Eye (tissue), 1 donor: ENCODE results near the gene VAMP8.
"Not testable (repeated sequence)": the region's sequence is repeated elsewhere in the genome, so short reads cannot be mapped to it uniquely, and the experiment has no call there.

Source experiments
- DNase-seq: peaks from one replicate; pipeline ENCODE4 v3.0.0-alpha.2; 2015

Gene VAMP8

DNA sequence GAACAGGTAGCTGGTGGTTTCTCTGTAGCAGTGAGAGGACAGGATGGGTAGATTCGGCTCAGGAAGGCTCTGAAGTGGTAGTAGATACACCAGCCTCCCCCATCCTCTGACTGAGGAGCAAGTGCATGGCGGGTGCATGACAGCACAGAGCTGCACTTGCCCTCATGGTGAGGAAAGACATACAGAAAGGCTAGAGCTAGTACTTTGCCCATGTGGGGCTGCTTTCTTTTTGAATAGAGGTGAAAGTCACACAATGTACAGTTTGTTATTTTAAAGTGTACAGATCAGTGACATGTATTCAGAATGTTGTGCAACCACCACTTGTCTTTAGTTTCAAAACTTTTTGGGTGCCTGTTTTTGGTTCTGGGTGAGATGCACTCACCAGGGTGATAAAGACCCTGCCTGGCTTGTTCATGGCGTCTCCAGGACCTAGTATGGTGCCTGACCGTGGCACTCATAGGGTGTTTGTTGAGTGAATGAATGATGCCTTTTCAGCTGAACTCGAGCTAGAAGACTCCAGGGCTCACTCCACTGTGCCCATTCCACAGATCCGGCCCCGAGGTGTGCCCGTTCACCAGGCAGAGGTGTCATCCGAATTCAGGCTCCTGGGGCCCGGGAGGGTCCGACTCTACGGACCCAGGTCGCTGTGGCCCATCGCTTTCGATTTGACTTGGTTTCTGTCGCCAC lies 6.4 kb downstream of the VAMP8 start:
- DNase-seq, result no peak

DNA sequence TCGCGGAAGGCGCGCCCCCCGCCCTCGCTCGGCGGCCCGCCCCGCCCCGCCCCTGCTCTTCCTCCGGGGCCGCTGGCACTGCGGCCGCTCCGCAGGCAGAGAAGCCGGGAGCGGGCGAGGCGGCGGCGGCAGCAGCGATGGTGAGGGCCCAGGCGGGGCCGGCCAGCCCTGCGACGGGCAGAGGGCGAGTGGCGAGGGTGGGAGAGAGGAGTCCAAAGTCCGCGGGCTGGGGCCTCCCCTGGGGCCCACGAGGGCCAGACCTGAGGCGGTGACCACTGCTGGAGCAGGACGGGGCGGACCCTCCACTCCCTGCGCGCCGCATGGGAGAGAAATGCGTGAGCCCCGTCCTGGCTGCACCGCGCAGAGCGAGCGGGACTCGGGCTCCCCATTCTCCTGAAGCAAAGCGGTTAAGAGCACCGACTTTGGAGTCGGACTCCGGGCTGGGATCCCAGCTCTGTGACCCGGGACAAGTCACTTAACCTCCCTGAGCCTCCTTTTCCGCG lies 7.0 kb downstream of the VAMP8 start, which contains the start of gene VAMP5:
Gene VAMP5 (plus strand): TSS at position 78 of the 503 bp plus-strand sequence. CDS start 60 bp downstream, at position 138.
- DNase-seq, result peak; percentile 50

DNA sequence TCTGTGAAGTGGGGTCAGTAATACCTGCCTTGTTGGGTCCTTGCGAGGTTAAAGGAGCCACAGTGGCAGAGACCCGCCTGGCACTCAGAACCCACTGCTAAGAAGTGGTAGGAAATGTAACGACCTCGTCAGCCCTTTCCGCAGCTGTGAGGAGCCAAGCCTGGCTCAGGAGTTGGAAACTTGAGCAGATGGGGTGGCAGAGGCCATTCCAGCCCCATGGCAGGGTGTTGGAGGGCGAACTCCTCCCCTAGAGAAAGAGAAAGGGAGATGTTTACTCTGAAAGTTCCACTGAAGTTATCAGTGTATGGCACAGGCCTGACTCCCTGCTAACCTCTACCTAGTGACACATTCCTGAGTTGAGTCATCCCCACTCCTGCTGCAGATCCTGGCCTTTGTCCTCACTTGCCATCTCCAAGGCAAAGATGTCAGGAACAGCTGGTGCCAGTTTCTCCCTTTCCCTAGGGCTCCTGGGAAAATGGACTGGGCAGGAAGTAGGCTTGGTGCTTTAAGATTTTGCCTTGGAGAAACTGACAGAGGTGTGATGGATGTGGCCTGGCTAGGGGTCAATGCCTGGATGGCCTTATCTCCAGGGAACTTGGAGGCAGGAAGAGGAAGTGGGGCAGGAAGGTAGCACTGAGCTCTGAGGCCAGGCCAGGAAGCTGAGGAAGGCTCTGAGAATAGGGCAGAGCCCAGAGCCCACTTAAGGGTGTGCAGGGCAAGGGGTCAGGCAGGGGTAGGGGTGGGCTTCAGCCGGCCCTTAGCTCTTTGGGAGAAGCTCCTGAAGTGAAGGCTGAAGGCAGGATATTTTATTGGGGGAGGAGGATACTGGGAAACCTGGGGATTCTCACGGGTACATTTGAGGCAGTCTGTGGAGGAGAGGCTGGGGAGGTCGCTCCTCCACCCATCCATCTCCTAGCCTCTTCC lies 7.7 kb downstream of the VAMP8 start:
- peak; percentile 45 for DNase-seq

DNA sequence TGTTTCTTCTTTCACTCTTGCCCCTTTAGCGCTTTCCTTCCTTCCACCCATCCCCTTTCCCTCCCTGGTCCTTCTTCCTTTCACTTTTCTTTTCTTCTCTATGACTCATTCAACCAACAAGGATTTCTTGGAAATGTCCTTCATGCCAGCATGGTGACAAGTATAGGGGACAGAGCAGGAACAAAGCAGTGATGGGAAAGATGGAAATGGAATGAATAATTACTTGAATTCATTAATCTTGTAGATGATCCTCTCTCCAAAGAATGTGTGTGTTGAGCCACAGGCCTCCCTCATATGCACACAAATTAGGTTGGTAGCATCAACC lies 8.4 kb downstream of the VAMP8 start:
- no peak for DNase-seq

DNA sequence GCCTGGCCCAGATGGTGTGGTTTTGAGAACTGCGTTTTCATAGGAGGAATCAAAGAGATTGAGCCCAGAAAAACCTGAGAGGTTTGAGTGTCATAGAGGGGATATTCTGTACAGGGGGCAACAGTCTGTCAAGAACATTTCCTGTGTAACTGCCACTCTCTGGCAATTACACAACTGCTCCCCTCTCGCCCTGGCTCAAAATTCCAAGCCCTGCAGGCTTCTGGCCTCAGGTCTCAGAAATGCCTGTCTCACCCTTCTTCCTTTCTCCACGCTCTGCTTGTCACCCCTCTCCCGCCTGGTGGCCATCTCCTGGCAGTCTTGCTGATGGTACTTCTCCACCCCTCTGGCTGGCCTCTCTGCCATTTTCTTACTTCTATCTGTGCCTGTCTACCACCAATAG lies 10.8 kb downstream of the VAMP8 start:
- DNase-seq, result no peak

DNA sequence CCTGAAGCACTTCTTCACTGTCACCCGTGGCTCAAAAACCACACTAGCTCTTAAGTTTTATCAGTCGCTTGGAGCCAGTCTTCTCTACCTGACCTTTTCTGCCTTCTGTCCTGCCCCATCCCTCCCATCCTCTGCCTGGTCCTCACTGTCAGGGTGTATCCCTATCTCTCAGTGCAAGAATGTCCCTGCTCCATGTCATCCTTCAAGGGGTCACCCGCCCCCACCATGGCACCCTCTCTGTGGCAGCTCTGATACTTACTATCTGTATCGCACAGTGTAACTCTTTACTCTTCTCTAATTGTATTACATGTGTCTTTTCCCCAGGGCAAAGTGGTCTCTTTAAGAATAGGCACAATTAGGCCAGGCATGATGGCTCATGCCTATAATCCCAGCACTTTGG lies 11.3 kb downstream of the VAMP8 start:
- no peak for DNase-seq

DNA sequence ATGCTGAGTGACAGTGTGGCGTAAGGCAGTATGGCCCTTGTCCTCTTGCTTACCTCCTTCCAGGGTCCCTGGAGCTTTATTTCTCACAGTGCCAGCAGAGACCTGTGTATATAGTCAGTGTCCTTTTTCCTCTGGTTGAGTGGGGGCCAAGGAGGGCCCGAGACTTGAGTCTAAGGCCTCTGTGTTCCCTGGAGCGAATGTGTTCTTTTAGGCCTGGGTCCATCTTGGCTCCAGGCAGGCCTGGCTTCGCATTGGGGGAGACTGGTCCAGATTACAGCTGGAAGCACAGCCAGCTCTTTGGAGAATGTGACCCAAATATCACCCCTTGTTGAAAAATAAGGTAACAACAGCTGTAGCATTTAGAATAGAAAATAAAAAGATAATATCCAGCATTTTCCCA lies 11.8 kb downstream of the VAMP8 start:
- DNase-seq, result no peak

DNA sequence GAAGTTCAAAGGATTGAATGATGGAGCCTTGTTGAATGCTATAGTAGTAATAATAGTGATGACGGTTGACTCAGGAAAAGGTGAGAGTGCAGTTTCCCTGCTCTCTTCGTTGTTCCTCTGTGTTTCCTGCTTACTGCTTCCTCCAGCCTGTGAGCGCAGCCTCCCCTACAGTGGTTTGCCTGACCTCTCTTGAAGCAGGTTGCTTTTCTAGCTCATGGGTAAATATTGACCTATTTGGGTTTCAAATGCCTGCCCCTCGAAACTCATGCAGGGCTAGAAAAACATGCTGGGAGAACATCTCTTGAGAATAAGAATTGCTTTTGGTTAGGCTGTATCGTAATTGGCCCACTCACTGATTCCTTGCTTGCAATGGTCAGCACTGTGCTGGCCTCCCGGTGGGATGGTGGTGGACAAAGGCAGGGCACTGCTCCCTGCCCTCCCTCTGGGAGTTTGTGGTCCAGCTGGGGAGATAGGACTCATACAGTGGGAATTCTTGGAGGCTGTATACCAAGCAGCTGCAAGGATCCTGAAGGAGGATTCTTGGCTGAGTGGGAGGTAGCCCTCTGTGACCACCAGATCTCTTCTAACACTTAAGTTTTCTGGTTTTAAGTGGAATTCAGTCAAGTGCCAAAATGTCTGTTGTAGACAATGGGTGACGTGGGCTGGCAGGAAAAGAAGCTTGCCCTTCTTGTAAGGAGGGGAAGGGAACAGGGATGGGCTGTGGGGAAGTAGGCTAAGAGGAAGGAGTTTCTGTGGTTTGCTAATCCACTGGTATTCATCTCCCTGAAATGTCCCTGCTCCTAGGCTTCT lies 12.8 kb downstream of the VAMP8 start:
- no peak for DNase-seq

DNA sequence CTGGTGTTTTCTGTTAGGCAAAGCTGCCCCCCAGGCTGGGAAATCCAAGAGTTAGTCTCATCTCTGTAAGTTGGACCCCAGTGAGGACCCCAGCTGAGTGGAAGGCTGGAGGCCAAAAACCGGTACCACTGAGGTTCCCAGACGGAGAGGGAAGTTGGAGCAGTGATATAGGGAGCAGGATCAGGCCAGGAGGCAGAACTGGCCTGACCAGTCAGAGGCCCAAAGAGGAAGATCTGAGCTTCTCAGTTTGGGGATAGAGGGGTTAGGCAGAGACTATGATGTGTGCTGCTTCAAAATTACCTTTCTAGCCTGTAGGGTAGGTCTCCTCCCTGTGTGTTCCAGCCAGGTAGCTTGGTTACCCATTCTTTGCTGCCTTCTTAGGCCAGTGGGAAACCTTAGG lies 13.6 kb downstream of the VAMP8 start:
- no peak for DNase-seq

DNA sequence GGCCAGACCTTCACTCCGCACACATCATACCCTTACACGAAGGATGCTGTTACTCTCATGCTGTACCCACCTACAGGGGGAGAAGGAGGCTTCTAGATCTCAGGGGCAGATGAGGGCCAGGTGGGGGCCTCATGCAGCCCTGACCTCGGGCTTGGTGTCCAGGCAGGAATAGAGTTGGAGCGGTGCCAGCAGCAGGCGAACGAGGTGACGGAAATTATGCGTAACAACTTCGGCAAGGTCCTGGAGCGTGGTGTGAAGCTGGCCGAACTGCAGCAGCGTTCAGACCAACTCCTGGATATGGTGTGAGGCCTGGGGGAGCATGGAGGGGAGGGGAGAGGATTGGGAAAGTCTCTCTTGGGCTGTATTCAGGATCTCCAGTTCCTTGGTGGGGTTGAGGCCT lies 14.2 kb downstream of the VAMP8 start:
- no peak for DNase-seq

DNA sequence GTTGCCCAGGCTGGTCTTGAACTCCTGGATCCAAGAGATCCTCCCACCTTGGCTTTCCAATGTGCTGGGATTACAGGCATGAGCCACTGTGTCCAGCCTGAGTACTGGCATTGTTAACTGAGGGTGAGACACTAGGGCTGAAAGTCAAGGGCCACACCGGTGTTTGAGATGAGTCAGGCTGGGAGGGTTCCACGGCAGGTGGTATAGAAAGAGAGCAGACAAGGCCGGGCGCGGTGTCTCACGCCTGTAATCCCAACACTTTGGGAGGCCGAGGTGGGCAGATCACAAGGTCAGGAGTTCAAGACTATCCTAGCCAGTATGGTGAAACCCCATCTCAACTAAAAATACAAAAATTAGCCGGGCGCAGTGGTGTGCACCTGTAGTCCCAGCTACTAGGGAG lies 14.9 kb downstream of the VAMP8 start:
- not testable (repeated sequence) for DNase-seq

DNA sequence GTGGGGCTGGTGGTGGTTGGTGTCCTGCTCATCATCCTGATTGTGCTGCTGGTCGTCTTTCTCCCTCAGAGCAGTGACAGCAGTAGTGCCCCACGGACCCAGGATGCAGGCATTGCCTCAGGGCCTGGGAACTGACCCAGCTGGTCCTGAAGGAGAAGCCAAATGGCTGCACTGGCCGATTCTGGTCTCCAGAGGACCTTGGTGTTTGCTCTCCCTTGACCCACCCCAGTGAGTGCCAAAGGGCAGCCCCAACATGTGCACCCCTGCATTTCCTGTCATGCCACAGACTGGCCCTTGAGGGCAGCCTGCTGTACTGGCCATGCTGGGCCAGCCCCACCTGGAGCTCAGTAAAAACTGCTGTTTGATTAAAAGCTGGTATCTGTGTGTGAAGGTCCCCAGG lies 15.6 kb downstream of the VAMP8 start:
- no peak for DNase-seq

DNA sequence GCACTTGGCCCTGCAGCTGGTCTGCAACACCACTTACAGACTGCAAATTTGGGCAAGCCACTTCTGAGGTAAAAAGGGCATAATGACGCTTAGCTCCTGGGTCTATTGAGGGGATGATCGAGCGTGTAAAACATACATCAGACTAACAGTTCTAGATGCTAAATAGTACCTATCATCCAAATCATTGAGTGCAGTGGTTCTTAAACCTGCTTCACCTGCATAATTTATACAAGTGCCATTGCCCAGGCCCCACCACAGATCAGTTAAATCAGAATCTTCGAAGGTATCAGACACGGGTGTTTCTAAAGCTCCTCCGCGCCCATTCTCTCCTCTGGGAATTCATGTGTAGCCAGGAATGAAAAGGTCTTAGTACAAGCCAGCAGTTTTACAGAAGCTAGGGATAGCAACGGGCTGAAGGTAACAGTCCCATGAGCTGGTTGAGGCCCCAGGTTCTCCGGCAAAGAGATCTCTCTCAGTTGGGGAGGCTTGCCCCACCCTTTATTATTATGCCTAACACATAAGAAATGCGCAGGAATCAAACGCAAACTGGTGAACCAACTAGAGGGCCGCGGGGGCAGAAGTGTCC lies 17.4 kb downstream of the VAMP8 start:
- DNase-seq, result no peak

DNA sequence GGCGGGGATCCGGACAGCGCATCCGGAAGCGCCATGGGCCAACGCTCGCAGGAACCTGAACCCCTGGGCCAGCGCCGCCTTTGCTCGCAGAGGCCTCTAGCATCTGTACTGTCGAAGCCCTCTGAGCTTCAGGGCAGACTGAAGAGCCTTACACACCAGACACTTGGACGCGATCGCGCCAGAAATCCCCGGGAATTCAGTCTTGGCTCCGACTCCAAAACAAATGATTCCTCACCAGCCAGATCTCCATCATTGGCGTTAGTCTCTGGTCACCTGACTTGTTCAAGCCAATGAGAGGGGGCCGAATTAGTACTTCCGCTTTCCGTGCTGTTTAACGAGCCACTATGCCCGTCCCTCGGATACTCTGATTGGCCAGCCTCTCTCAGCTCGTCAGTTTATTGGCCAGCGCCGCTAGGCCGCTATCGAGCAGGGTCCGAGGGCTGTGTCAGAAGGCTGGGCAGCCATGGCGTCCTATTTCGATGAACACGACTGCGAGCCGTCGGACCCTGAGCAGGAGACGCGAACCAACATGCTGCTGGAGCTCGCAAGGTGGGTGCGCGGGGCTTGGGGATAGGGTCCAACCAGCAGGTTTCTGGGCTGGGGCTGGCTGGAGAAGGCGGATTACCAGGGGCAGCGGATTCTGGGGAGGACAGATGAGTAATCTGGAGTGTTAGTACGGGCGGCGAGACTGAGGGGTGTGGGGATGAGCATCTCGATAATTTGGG lies 18.1 kb downstream of the VAMP8 start, which contains the start of gene RNF181:
Gene RNF181 (plus strand): TSS at position 445 of the 725 bp plus-strand sequence. CDS start 19 bp downstream, at position 464.
- peak; percentile 99 for DNase-seq

DNA sequence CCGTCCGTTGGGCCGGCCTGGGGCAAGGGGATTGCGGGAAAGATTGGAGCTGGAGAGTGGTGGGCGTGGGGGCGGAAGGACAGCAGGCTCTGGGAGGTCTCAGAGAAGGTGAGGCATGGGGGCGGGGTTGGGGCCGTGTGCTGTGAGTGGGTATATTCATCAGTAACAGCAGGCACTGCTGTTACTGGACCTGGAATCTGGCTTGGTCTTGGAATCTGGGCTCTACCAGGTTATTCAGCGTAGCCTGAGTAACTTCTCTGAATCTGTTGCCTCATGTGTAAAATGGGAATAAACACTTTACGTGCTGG lies 18.6 kb downstream of the VAMP8 start:
- DNase-seq, result no peak

DNA sequence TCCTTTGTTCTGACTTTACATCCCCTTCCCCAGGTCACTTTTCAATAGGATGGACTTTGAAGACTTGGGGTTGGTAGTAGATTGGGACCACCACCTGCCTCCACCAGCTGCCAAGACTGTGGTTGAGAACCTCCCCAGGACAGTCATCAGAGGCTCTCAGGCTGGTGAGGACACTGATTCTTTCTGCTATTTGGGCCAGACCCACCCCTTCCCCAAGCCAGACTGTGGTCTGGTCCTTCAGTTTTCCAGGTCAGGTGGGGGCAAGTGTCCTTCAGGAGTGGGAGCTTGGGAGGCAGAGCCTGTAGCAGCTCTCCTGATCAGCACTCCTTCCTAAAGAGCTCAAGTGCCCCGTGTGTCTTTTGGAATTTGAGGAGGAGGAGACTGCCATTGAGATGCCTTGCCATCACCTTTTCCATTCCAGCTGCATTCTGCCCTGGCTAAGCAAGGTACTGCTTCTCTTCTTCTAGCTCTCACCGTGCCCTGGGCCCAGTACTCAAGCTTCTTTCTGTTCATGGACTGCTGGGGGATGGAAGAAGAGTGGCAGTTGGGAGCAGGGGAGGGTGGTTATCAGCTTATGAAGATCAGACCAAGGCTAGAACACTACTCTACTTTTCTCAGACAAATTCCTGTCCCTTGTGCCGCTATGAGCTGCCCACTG lies 19.2 kb downstream of the VAMP8 start:
- no peak for DNase-seq

DNA sequence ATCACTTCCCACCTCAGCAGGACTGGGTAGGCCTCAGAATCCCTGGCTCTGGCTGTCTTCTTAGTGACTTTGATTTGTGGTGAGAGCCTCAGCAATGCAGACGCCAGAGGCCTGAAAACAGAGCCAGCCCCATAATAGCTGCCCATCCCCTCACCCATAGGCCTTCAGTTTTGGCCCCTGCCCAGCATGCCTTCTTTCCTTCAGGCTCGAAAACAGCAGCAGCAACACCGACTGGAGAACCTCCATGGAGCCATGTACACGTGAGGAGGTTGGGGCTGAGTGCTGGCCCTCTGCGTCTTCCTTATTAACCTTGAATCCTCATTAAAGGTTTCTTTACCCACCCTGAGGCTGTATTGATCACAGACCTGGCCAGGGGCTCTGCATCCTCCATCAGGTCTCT lies 19.9 kb downstream of the VAMP8 start:
- no peak for DNase-seq

DNA sequence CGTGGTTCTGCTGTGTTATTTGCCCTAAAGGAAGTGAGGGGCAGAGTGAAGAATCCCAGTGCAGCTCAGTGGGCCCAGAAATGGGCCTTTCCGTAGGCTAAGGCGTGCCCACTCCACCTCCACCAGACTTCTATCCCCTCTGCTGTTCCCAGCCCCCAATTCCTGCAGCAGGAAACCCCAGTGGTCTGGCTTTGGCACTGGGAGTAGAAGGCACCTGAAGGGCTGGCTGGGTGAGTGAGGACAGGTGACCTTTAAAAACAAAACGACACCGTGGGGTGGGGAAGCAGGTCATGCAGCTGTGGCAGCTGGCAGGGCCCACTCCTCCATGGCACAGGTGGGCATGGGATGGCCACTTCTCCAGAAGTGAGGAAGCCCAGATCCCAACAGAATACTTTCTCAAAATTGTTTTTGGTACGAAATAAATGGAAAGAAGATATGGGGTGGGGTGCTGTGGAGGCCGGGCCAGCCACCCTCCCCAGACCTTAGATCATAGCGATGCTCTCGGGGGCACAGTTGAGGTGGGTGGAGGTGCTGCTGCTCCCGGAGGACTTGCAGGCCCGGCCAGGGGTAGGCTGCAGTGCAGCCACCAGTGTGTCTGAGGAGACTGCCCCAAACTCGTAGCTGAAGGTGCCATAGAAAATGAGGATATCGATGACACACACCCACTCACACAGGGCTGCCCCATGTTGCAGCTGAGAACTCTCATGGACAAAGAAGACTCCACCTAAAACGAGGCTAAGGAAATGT lies 21.4 kb downstream of the VAMP8 start:
- no peak for DNase-seq

DNA sequence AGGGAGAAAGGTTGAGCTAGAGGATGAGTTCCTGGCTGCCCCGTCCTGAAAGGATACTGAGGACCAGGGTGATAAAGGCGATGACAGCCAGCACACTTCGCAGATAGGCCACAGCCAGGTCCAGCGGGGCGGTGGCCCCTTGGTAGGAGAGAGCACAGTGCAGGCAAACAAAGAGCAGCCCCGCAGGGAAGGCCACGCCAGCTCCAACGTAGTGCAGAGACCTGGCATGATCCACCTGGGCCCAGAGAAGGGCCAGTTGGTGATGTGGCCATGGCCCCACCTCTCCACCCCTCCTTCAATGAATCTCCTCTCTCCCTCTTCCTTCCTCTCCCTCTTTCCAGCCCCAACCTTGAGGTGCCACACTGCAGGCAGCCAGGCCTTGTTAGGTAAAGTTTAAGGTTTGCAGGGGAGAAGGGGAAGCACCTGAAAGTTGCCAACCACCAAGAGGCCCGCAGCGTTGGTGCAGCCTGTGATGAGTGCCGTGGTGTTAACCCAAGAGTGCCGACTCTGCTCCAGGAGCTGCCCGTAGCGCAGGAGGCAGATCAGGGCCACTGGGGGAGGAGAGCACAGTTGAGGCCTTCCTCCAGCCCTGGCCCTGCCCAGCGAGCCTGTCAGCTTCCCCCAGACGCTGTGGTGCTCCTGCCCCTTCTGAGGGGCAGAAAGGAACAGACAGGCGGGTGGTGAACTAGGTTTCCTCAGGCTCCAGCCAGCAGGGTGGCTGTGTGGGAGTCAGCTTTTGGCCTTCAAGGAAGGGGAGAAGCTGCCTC lies 22.3 kb downstream of the VAMP8 start:
- DNase-seq, result no peak

DNA sequence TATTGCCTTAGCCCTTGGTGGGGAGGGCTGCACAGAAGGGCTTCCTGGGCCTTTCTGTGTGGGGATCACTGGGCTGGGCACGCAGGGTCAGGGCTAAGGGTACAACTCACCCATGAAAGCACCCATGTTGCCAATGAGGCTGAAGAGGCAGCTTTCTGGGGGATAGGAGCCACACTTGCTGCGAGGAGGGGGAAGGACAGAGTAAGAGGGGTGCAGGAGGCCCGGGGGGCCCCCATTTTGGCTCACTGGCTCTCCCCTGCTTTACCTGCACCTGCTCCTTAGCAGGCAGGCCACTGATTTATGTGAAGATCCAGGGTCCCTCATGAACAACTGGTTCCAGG lies 22.8 kb downstream of the VAMP8 start:
- DNase-seq, result no peak
